ENCODE results near the gene PRCC. TPM values are rescaled to one million over a fixed set of nuclear protein-coding genes. Genes with fewer than 3 reads are reported as not detected.

The PRCC gene
- total RNA-seq, 1 donor from 2014 or later = 9.2 TPM

DNA sequence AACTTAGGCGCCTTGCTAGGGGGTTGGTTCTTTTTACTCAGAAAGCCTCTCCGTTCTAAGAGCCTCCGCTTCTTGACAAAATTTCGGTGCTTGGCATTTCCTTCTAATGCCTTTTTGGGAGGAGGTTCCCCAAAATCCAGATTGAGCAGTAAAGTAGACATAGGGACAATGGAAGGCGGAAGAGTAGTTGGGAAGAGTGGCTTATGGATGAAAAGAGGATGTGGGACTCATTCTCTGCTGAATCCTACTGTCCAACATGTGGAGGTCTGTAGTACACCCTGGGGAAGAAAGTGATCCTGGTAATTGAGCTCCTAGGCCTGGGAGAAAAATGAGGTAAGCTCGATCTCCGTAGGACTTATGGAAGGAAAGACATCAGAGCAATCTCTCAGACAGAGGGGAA, 39.8 kb upstream of the PRCC start:
- no peak for FAIRE-seq
- TF ChIP-seq, protein P1, sequence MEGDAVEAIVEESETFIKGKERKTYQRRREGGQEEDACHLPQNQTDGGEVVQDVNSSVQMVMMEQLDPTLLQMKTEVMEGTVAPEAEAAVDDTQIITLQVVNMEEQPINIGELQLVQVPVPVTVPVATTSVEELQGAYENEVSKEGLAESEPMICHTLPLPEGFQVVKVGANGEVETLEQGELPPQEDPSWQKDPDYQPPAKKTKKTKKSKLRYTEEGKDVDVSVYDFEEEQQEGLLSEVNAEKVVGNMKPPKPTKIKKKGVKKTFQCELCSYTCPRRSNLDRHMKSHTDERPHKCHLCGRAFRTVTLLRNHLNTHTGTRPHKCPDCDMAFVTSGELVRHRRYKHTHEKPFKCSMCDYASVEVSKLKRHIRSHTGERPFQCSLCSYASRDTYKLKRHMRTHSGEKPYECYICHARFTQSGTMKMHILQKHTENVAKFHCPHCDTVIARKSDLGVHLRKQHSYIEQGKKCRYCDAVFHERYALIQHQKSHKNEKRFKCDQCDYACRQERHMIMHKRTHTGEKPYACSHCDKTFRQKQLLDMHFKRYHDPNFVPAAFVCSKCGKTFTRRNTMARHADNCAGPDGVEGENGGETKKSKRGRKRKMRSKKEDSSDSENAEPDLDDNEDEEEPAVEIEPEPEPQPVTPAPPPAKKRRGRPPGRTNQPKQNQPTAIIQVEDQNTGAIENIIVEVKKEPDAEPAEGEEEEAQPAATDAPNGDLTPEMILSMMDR (IDR thresholded peaks at IDR 0.05; ENCODE audit: insufficient read depth, low read length, severe bottlenecking) = no peak
- H3K36me3 ChIP-seq (ENCODE audit: control insufficient read depth, insufficient read depth, low read length) = peaks cover 18% of the 10 kb centered on the region

DNA sequence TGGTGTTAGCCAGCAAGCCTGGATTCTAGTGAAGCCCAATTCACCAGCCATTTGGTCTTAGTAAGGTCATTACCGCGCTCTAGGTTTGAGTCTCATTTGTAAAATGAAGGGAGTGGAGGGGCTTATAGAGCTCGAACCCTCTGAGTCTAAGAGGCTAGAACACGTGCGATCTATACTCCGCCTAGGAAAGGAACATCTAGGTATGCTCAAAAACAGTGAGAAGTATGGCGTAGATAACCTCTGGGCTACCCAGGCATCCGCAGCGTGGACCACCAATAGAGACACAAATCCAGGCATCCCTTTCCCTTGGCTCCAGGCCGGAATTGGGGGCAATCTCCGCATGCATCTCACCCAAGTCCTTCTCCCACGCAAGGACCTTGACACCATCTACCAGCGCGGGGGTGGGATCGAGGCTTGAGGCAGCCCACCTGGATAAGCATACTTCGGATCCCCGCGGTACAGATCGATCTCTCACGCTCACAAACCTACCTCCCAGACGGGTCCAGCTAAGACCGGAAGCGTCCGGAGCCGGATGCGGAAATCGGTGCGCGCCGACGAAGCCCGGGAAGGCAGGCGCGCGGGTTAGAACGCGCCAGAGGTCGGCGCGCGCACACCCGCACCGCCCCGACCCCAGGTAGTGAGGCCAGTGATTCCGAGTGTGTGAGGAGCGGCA, 39.3 kb upstream of the PRCC start, which contains the start of gene METTL25B:
Gene METTL25B (plus strand): TSS at position 544 of the 673 bp plus-strand sequence. CDS start 636 bp downstream, outside the sequence.
- no peaks in the 10 kb centered on the region for H3K27me3 ChIP-seq (ENCODE audit: control insufficient read depth, insufficient read depth, low read length)
- peaks cover 16% of the 10 kb centered on the region for H3K36me3 ChIP-seq (ENCODE audit: control insufficient read depth, insufficient read depth, low read length)
- peak within 1 kb of the TSS; percentile 92 for H3K4me3 ChIP-seq (ENCODE audit: low read depth, low read length)
- FAIRE-seq (no peak), DNase-seq (ENCODE audit: low read depth) (peak; percentile 60)
- TF ChIP-seq, protein P1 (IDR thresholded peaks at IDR 0.05; ENCODE audit: insufficient read depth, low read length, severe bottlenecking) = no peak

More for the DNA sequence above, 39.8 kb upstream of the PRCC start:
- Histone ChIP-seq H3K27me3 (ENCODE audit: control insufficient read depth, insufficient read depth, low read length) (no peaks in the 10 kb centered on the region), H3K4me3 (ENCODE audit: low read depth, low read length) (peak overlapping the region; percentile 92)
- DNase-seq (ENCODE audit: low read depth) = no peak

DNA sequence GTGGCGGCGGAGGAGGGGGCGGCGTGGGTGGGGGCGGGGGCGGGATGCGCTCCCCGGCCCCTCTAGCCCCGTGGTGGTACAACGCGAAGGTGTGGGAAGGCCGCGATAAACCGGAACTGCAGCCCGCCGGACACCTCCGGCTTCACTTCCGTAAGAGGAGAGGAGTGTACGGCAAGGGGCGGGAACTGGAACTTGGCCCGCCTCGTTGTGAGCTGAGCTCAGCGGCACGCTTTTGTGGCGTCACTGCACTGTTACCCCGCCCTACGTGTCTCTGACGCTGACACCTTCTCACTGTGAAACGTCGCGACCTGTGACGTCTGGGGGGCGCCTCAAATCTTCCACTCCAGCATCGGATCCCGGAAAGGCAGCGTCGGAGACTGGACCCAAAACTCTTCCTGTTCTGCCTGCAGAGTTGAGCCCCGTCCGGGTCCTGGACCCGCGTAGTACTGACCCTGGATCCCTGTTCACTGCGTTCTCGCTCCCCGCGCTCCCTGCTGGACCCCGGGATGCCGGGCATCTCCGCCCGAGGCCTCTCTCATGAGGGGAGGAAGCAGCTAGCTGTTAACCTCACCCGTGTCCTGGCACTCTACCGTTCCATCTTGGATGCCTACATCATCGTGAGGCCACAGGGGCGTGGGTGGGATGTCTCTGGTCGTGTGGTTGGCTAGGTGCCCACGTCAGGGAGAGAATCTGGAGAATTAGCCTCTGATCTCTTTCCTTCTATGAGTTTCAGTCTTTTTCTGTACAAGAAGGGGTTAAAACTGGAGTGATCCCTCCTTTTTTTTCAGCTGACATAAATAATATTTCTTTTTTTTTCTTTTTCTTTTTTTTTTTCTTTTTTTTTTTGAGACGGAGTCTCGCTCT, 38.5 kb upstream of the PRCC start, which contains the start of gene ISG20L2:
Gene ISG20L2 (minus strand): TSS at position 168 of the 864 bp plus-strand sequence. CDS start 1,114 bp downstream, outside the sequence.
- Histone ChIP-seq H3K4me3 (ENCODE audit: low read depth, low read length) (peak within 1 kb of the TSS; percentile 92), H3K36me3 (ENCODE audit: control insufficient read depth, insufficient read depth, low read length) (peaks cover 14% of the 10 kb centered on the region), H3K27me3 (ENCODE audit: control insufficient read depth, insufficient read depth, low read length) (no peaks in the 10 kb centered on the region)
- DNase-seq (ENCODE audit: low read depth) = peak; percentile 95
- FAIRE-seq = no peak
- TF ChIP-seq, protein P1 (IDR thresholded peaks at IDR 0.05; ENCODE audit: insufficient read depth, low read length, severe bottlenecking) = no peak

DNA sequence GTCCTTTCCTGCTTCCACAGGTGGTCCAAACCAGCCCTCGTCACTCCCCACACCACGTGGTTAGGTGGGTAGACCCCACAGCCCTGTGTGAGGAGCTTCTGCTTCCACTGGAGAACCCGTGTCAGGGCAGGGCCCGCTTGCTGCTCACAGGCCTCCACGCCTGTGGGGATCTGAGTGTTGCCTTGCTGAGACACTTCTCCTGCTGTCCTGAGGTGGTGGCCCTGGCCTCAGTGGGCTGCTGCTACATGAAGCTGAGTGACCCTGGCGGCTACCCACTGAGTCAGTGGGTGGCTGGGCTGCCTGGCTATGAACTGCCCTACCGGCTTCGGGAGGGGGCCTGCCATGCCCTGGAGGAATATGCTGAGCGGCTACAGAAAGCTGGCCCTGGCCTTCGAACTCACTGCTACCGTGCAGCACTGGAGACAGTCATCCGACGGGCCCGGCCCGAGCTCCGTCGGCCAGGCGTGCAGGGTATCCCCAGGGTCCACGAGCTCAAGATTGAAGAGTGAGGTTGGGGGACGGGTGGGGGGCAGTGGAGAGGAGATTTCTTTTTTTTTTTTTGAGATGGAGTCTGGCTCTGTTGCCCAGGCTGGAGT, 33.2 kb upstream of the PRCC start:
- DNase-seq (ENCODE audit: low read depth) (no peak), FAIRE-seq (no peak)
- Histone ChIP-seq H3K4me3 (ENCODE audit: low read depth, low read length) (no peak overlapping the region), H3K27me3 (ENCODE audit: control insufficient read depth, insufficient read depth, low read length) (no peaks in the 10 kb centered on the region), H3K36me3 (ENCODE audit: control insufficient read depth, insufficient read depth, low read length) (peaks cover 23% of the 10 kb centered on the region)
- TF ChIP-seq, protein P1 (IDR thresholded peaks at IDR 0.05; ENCODE audit: insufficient read depth, low read length, severe bottlenecking) = no peak

DNA sequence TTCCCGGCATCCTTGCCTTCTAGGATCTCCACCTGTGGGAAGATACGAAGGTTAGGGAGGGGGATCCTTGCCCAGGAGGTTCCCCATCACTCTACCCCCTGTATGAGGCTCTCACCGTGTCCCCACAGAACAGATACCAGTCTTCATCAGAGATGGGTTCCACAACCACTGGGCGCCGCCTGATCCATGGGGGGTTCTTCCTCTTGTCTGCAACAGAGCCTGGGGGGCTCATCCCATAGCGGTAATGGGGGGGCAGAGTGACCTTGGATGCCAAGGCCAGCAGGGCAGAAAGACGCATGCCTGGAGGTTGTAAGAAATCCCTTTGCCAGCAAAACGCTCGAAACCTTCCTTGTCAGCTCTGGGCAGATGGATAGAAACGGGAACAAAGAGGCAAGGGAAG, 28.9 kb upstream of the PRCC start:
- Histone ChIP-seq H3K36me3 (ENCODE audit: control insufficient read depth, insufficient read depth, low read length) (peaks cover 23% of the 10 kb centered on the region), H3K27me3 (ENCODE audit: control insufficient read depth, insufficient read depth, low read length) (no peaks in the 10 kb centered on the region), H3K4me3 (ENCODE audit: low read depth, low read length) (no peak overlapping the region)
- FAIRE-seq (no peak), DNase-seq (ENCODE audit: low read depth) (no peak)
- TF ChIP-seq, protein P1 (IDR thresholded peaks at IDR 0.05; ENCODE audit: insufficient read depth, low read length, severe bottlenecking) = no peak

Data from bronchial epithelial cell (primary cell).